Kidney (tissue), 14 donors: ENCODE data around the gene DPYSL3. TPM values are rescaled to one million over a fixed set of nuclear protein-coding genes. Genes with fewer than 3 reads are reported as not detected.

Source experiments
- DNase-seq, 5 donors: peaks; one replicate each; pipeline ENCODE4 v3.0.0-alpha.2; 2013 to 2020
- FAIRE-seq: peaks from 2 replicates; lab custom pipeline; 2012; peaks lifted over from hg19 to GRCh38; lab: Jason Lieb, UNC
- H3K27ac ChIP-seq, 2 donors: one replicate each; pipeline ENCODE4 v1.7.0; 2013; ENCODE audit warnings: low read depth in 2 of 2, low read length in 2 of 2, inconsistent platforms in 1 of 2
- H3K27me3 ChIP-seq: one replicate; pipeline ENCODE4 v1.7.1; 2013; ENCODE audit warnings: low read length, inconsistent platforms; ENCODE audit not compliant: control insufficient read depth, insufficient read depth
- H3K36me3 ChIP-seq, 3 donors: one replicate each; pipeline versions ENCODE4 v1.7.0 to v1.7.1; 2013; ENCODE audit warnings: low read length in 3 of 3, control low read depth in 1 of 3, inconsistent platforms in 1 of 3; ENCODE audit not compliant: insufficient read depth in 3 of 3, control insufficient read depth in 2 of 3
- H3K4me1 ChIP-seq, 3 donors: one replicate each; pipeline versions ENCODE4 v1.7.0 to v1.7.1; 2013; ENCODE audit warnings: low read length in 3 of 3, inconsistent platforms in 1 of 3, low read depth in 1 of 3; ENCODE audit not compliant: control insufficient read depth in 2 of 3, insufficient read depth in 2 of 3
- H3K4me3 ChIP-seq, 3 donors: one replicate each; pipeline versions ENCODE4 v1.7.0 to v1.8.1; 2013; ENCODE audit warnings: low read length in 3 of 3, control low read depth in 1 of 3, inconsistent platforms in 1 of 3
- H3K9ac ChIP-seq, 3 donors: one replicate each; pipeline versions ENCODE4 v1.7.0 to v1.7.1; 2013; ENCODE audit warnings: low read length in 3 of 3, control low read depth in 1 of 3, inconsistent platforms in 1 of 3
- H3K9me3 ChIP-seq, 3 donors: one replicate each; pipeline versions ENCODE4 v1.7.0 to v1.7.1; 2013; ENCODE audit warnings: low read length in 3 of 3, control low read depth in 1 of 3, inconsistent platforms in 1 of 3; ENCODE audit not compliant: control insufficient read depth in 2 of 3, insufficient read depth in 1 of 3
- CTCF ChIP-seq: IDR thresholded peaks from 3 replicates; pipeline ENCODE4 v1.5.1; 2012; ENCODE audit warnings: mild to moderate bottlenecking, moderate library complexity, borderline replicate concordance; ENCODE audit not compliant: insufficient read depth; ENCODE audit errors: extremely low read depth
- intact Hi-C: fragments of 100-400 bp; cut with DNase I; formaldehyde crosslinking; loops from one replicate; pipeline ENCODE4 v1.11.1; 2022
- polyA plus RNA-seq: library from polyadenylated mRNA; stranded (reverse); fragments of 350-450 nt; fragmentation: Illumina TruSeq; extraction: RNeasy Lipid Tissue Mini Kit (QIAGEN cat#74804); gene quantifications from one replicate; pipeline ENCODE4 v1.2.3, GENCODE V29; 2014; ENCODE audit warnings: low read depth, low replicate concordance; ENCODE audit not compliant: insufficient read depth
- total RNA-seq: library from RNA; stranded (reverse); fragmentation: NEBNext Ultra II Directional; extraction: Animal tissue kit (Norgen Biotek cat#: 25700); gene quantifications from one replicate; pipeline ENCODE4 v1.2.1, GENCODE V29; 2021
- donor health status: control.
- donor health status: control.
- donor health status: control.
- donor health status: control.
- donor health status: control.
- donor health status: DM: yes; HTN: yes; CAD: no.
- donor health status: Normal renal cell carcinoma (clear cell type).

The DPYSL3 gene
- total and polyA plus RNA-seq, 2 donors from 2014 or later: 7.1 to 19.1 TPM

DNA sequence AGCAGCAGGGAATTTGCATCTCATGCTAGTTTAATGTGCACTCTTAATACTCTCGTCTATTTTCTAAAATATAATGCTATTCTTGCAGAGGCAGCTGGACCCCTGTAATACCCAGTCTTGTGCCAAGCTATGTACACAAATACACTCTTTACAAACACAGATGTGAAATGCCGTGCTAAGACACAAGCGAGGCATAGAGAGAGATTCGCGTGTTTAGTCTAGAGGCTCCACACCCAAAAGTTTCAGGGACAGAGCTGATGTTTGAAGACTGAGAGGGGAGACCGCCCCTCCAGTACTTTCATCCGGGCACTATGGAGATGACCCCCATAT is 1.2 kb downstream of the DPYSL3 start:
- no peak for DNase-seq
- peaks cover 9% of the 10 kb centered on the region for H3K27me3 ChIP-seq
- H3K4me3 ChIP-seq: peak overlapping the region in 1 of 3 donors; percentile 24
- no peak overlapping the region for H3K27ac ChIP-seq
- no peak for TF ChIP-seq CTCF
- no peak for FAIRE-seq
- no peaks in the 10 kb centered on the region for H3K9me3 ChIP-seq
- H3K4me1 ChIP-seq: peaks cover 0 to 5% (median 0%) of the 10 kb centered on the region in 3 donors
- no peak overlapping the region for H3K9ac ChIP-seq
- intact Hi-C loops: no loop called here
- H3K36me3 ChIP-seq: no peaks in the 10 kb centered on the region

GRCh38 chr5:147507480-147508126 is 2.3 kb downstream of the DPYSL3 start:
- H3K27ac ChIP-seq: no peak overlapping the region
- no peak for DNase-seq
- intact Hi-C loops: no loop called here
- H3K4me1 ChIP-seq: peaks cover 0 to 5% (median 0%) of the 10 kb centered on the region in 3 donors
- no peaks in the 10 kb centered on the region for H3K9me3 ChIP-seq
- no peaks in the 10 kb centered on the region for H3K36me3 ChIP-seq
- no peak overlapping the region for H3K9ac ChIP-seq
- no peak for TF ChIP-seq CTCF
- no peak overlapping the region for H3K4me3 ChIP-seq
- peaks cover 9% of the 10 kb centered on the region for H3K27me3 ChIP-seq
- no peak for FAIRE-seq

DNA sequence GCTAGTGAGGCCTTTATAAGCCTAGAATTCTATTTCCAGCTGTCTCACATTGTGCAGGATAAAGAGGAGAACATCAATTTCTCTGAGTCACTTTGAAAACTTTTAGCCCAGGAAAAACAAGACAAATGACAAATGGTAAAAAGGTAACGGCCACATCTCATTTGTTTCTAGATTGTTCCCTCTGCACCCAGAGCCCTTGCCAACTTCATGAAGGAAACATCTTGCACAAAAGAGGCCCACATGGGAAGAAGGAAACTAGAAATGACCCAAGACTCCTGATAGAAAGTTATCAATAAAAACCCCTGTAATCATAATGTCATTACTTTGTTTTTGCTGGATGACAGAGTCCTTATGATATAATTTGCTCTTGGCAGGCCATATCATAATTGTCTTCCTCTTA is 5.3 kb downstream of the DPYSL3 start:
- H3K36me3 ChIP-seq: no peaks in the 10 kb centered on the region
- DNase-seq (no peak), FAIRE-seq (no peak)
- no peak overlapping the region for H3K9ac ChIP-seq
- H3K4me1 ChIP-seq: peaks cover 0 to 2% (median 0%) of the 10 kb centered on the region in 3 donors
- H3K9me3 ChIP-seq: no peaks in the 10 kb centered on the region
- TF ChIP-seq CTCF: no peak
- no peak overlapping the region for H3K27ac ChIP-seq
- H3K27me3 ChIP-seq: no peaks in the 10 kb centered on the region
- intact Hi-C loops: no loop called here
- H3K4me3 ChIP-seq: no peak overlapping the region

GRCh38 chr5:147504011-147504410 is 5.9 kb downstream of the DPYSL3 start:
- DNase-seq (peak in 1 of 5 donors; percentile 48), FAIRE-seq (no peak)

More at GRCh38 chr5:147504011-147504410, 5.9 kb downstream of the DPYSL3 start:
- peaks cover 0 to under 1% (median 0%) of the 10 kb centered on the region in 3 donors for H3K4me1 ChIP-seq
- H3K36me3 ChIP-seq: no peaks in the 10 kb centered on the region
- H3K4me3 ChIP-seq: no peak overlapping the region
- intact Hi-C loops: no loop called here
- H3K9ac ChIP-seq: no peak overlapping the region
- no peak overlapping the region for H3K27ac ChIP-seq
- no peak for TF ChIP-seq CTCF
- H3K27me3 ChIP-seq: no peaks in the 10 kb centered on the region
- H3K9me3 ChIP-seq: no peaks in the 10 kb centered on the region
